Calu3 (cell line): ENCODE data around the gene PRKN. TPM values are rescaled to one million over a fixed set of nuclear protein-coding genes. Genes with fewer than 3 reads are reported as not detected.

ENCODE experiments used
- BruUV-seq: library from RNA; stranded (reverse); fragments of 400-500 nt; replicated peaks from 2 replicates; lab custom pipeline; 2021; lab: Mats Ljungman, UMichigan
- CTCF ChIA-PET: fragments of 300-600 bp; sonication (Branson Sonifier 250); formaldehyde crosslinking; loops from one replicate; lab custom pipeline; 2022; ENCODE audit warnings: antibody characterized with exemption; lab: Charles Lee
- DNase-seq: peaks from one replicate; pipeline ENCODE4 v3.0.0; 2022
- H3K27ac Mint-ChIP-seq: one replicate; pipeline ENCODE4 v1.8.0; 2022; ENCODE audit warnings: mixed read lengths; ENCODE audit not compliant: unreplicated experiment
- H3K27me3 Mint-ChIP-seq: one replicate; pipeline ENCODE4 v1.8.0; 2022; ENCODE audit warnings: mixed read lengths; ENCODE audit not compliant: unreplicated experiment
- H3K36me3 Mint-ChIP-seq: one replicate; pipeline ENCODE4 v1.8.0; 2022; ENCODE audit warnings: mild to moderate bottlenecking, moderate library complexity, mixed read lengths; ENCODE audit not compliant: insufficient read depth, unreplicated experiment
- H3K4me1 Mint-ChIP-seq: one replicate; pipeline ENCODE4 v1.8.0; 2022; ENCODE audit warnings: mild to moderate bottlenecking, low read depth, mixed read lengths; ENCODE audit not compliant: unreplicated experiment
- H3K4me3 Mint-ChIP-seq: one replicate; pipeline ENCODE4 v1.8.0; 2022; ENCODE audit warnings: mild to moderate bottlenecking, low read depth, moderate library complexity, mixed read lengths; ENCODE audit not compliant: unreplicated experiment
- H3K9me3 Mint-ChIP-seq: one replicate; pipeline ENCODE4 v1.8.0; 2022; ENCODE audit warnings: low read depth, mixed read lengths; ENCODE audit not compliant: unreplicated experiment
- CTCF ChIP-seq: fragments of 200-600 bp; IDR thresholded peaks from one replicate; pipeline ENCODE4 v1.8.0; 2022; ENCODE audit warnings: antibody characterized with exemption; ENCODE audit not compliant: unreplicated experiment
- intact Hi-C: fragments of 100-400 bp; cut with micrococcal nuclease; formaldehyde crosslinking; loops from one replicate; pipeline ENCODE4 v1.10.0; 2022; ENCODE audit not compliant: unreplicated experiment
- total RNA-seq: library from RNA; stranded (reverse); gene quantifications from 2 replicates; pipeline ENCODE4 v1.2.3, GENCODE V29; 2022

Gene PRKN
- total RNA-seq, 1 experiment from 2014 or later, result 3.8 TPM

- H3K4me1 Mint-ChIP-seq, result no peaks in the 10 kb centered on the region
- H3K27me3 Mint-ChIP-seq, result no peaks in the 10 kb centered on the region
- no peak for DNase-seq
- H3K4me3 Mint-ChIP-seq, result no peak overlapping the region
- TF ChIP-seq CTCF, result no peak
- intact Hi-C loops, result no loop called here
- H3K36me3 Mint-ChIP-seq, result no peaks in the 10 kb centered on the region
- BruUV-seq, result no TSS peak
- no peaks in the 10 kb centered on the region for H3K9me3 Mint-ChIP-seq
- no peak overlapping the region for H3K27ac Mint-ChIP-seq
- CTCF ChIA-PET, result no interaction called here
Measured at GRCh38 chr6:162220876-162221275, 506.7 kb downstream of the PRKN start.

GRCh38 chr6:162219266-162219665 is 508.3 kb downstream of the PRKN start:
- CTCF ChIA-PET, result no interaction called here
- no peak overlapping the region for H3K4me3 Mint-ChIP-seq
- H3K4me1 Mint-ChIP-seq, result no peaks in the 10 kb centered on the region
- H3K36me3 Mint-ChIP-seq, result no peaks in the 10 kb centered on the region
- no peak for TF ChIP-seq CTCF
- DNase-seq, result no peak
- no TSS peak for BruUV-seq
- no peaks in the 10 kb centered on the region for H3K27me3 Mint-ChIP-seq
- H3K9me3 Mint-ChIP-seq, result no peaks in the 10 kb centered on the region
- H3K27ac Mint-ChIP-seq, result no peak overlapping the region
- intact Hi-C loops, result no loop called here

- TF ChIP-seq CTCF, result no peak
- DNase-seq, result no peak
Measured at GRCh38 chr6:162217811-162218493, 509.6 kb downstream of the PRKN start.

GRCh38 chr6:162217058-162217457 is 510.5 kb downstream of the PRKN start:
- intact Hi-C loops, result no loop called here
- no peak for TF ChIP-seq CTCF
- H3K27ac Mint-ChIP-seq, result no peak overlapping the region
- no peak for DNase-seq
- no TSS peak for BruUV-seq
- H3K4me3 Mint-ChIP-seq, result no peak overlapping the region
- CTCF ChIA-PET, result no interaction called here
- no peaks in the 10 kb centered on the region for H3K9me3 Mint-ChIP-seq
- H3K36me3 Mint-ChIP-seq, result no peaks in the 10 kb centered on the region
- H3K27me3 Mint-ChIP-seq, result no peaks in the 10 kb centered on the region
- no peaks in the 10 kb centered on the region for H3K4me1 Mint-ChIP-seq

More at GRCh38 chr6:162217811-162218493, 509.6 kb downstream of the PRKN start:
- CTCF ChIA-PET, result no interaction called here
- no peaks in the 10 kb centered on the region for H3K27me3 Mint-ChIP-seq
- no peaks in the 10 kb centered on the region for H3K9me3 Mint-ChIP-seq
- intact Hi-C loops, result no loop called here
- H3K4me1 Mint-ChIP-seq, result no peaks in the 10 kb centered on the region
- H3K36me3 Mint-ChIP-seq, result no peaks in the 10 kb centered on the region
- H3K4me3 Mint-ChIP-seq, result no peak overlapping the region
- H3K27ac Mint-ChIP-seq, result no peak overlapping the region
- no TSS peak for BruUV-seq
